B cell (primary cell): ENCODE data around the gene ATG4B. TPM values are rescaled to one million over a fixed set of nuclear protein-coding genes. Genes with fewer than 3 reads are reported as not detected.

Experiments
- ATAC-seq: fragments of 200-7000 bp; cut with Tn5 transposase; one replicate; pipeline ENCODE4 v1.10.0; 2021; ENCODE audit warnings: low read depth, mild to moderate bottlenecking, moderate number of reproducible peaks, moderate library complexity
- CTCF ChIA-PET: fragments of 350-600 bp; sonication (Branson Sonifier 250); formaldehyde crosslinking; loops from one replicate; lab custom pipeline; 2021; ENCODE audit warnings: antibody characterized with exemption, inconsistent platforms; lab: Charles Lee
- POLR2A ChIA-PET: fragments of 350-600 bp; sonication (Branson Sonifier 250); formaldehyde crosslinking; loops from one replicate; lab custom pipeline; 2021; ENCODE audit warnings: antibody characterized with exemption; lab: Charles Lee
- DNase-seq: peaks from one replicate; pipeline ENCODE4 v3.0.0; 2013
- H2AFZ ChIP-seq: 2 replicates; pipeline ENCODE4 v1.6.1; 2012; ENCODE audit warnings: mild to moderate bottlenecking, low read depth, low read length; ENCODE audit not compliant: insufficient read depth, poor library complexity, severe bottlenecking
- H3K27ac ChIP-seq, 2 donors: 1 replicate in 1 of 2; 2 replicates in 1 of 2; pipeline ENCODE4 v1.5.1; 2012 to 2013; ENCODE audit warnings: low read length in 2 of 2, mild to moderate bottlenecking in 2 of 2, moderate library complexity in 1 of 2
- H3K27me3 ChIP-seq, 4 experiments: fragments of 200-600 bp in 1 of 4; sonication (generic) in 1 of 4; replicated peaks in 1 of 4; 1 replicate in 2 of 4; 2 replicates in 2 of 4; pipeline versions ENCODE4 v1.6.1 to v1.7.0; 2013 to 2016; ENCODE audit warnings: low read length in 3 of 4, mild to moderate bottlenecking in 2 of 4, mixed read lengths in 1 of 4, moderate library complexity in 1 of 4; ENCODE audit not compliant: insufficient read depth in 4 of 4, control insufficient read depth in 3 of 4; ENCODE audit errors: control extremely low read depth in 1 of 4
- H3K36me3 ChIP-seq, 2 experiments: replicated peaks in 1 of 2; 1 replicate in 1 of 2; 2 replicates in 1 of 2; pipeline versions ENCODE4 v1.6.1 to v1.7.1; 2013; ENCODE audit warnings: low read length in 1 of 2; ENCODE audit not compliant: insufficient read depth in 2 of 2, control insufficient read depth in 1 of 2; ENCODE audit errors: control extremely low read depth in 1 of 2, extremely low read depth in 1 of 2
- H3K4me1 ChIP-seq, 2 donors: fragments of 200-600 bp in 1 of 2; sonication (generic) in 1 of 2; 1 replicate in 1 of 2; 2 replicates in 1 of 2; pipeline versions ENCODE4 v1.5.1 to v1.6.1; 2013 to 2017; ENCODE audit warnings: low read length in 2 of 2; ENCODE audit not compliant: control insufficient read depth in 2 of 2, insufficient read depth in 2 of 2
- H3K4me2 ChIP-seq: replicated peaks from 2 replicates; pipeline ENCODE3; 2012; ENCODE audit warnings: mild to moderate bottlenecking, low read depth, low read length; ENCODE audit not compliant: poor library complexity, severe bottlenecking
- H3K4me3 ChIP-seq, 5 experiments: fragments of 200-600 bp in 1 of 5; sonication (generic) in 1 of 5; 1 replicate in 3 of 5; 2 replicates in 2 of 5; pipeline versions ENCODE4 v1.5.1 to v1.7.0; 2011 to 2016; ENCODE audit warnings: low read length in 4 of 5, mild to moderate bottlenecking in 4 of 5, low read depth in 2 of 5, control low read depth in 1 of 5, moderate library complexity in 1 of 5; ENCODE audit not compliant: insufficient read depth in 1 of 5; ENCODE audit errors: control extremely low read depth in 1 of 5, extremely low read depth in 1 of 5
- H3K79me2 ChIP-seq: fragments of 200-600 bp; sonication (generic); one replicate; pipeline ENCODE4 v1.6.0; 2016; ENCODE audit warnings: low read length; ENCODE audit not compliant: control insufficient read depth, insufficient read depth
- H3K9ac ChIP-seq: fragments of 200-600 bp; sonication (generic); 2 replicates; pipeline ENCODE4 v1.6.1; 2017; ENCODE audit warnings: mild to moderate bottlenecking, low read length, moderate library complexity
- H3K9me3 ChIP-seq, 3 donors: one replicate each; pipeline versions ENCODE4 v1.6.1 to v1.7.1; 2013; ENCODE audit warnings: low read length in 2 of 3; ENCODE audit not compliant: control insufficient read depth in 2 of 3, insufficient read depth in 1 of 3; ENCODE audit errors: control extremely low read depth in 1 of 3
- H4K20me1 ChIP-seq: 2 replicates; pipeline ENCODE4 v1.6.0; 2012; ENCODE audit warnings: mild to moderate bottlenecking, low read length; ENCODE audit not compliant: insufficient read depth, control insufficient read depth, poor library complexity, severe bottlenecking
- H3K27ac Mint-ChIP-seq: one replicate; pipeline ENCODE4 v1.8.0; 2021; ENCODE audit warnings: mixed read lengths
- H3K27me3 Mint-ChIP-seq: one replicate; pipeline ENCODE4 v1.8.0; 2021; ENCODE audit warnings: mixed read lengths
- H3K4me1 Mint-ChIP-seq: one replicate; pipeline ENCODE4 v1.8.0; 2021; ENCODE audit warnings: mixed read lengths
- H3K4me3 Mint-ChIP-seq: one replicate; pipeline ENCODE4 v1.8.0; 2021; ENCODE audit warnings: mixed read lengths
- H3K9me3 Mint-ChIP-seq: one replicate; pipeline ENCODE4 v1.8.0; 2022; ENCODE audit warnings: mixed read lengths; ENCODE audit not compliant: insufficient read depth
- EZH2 ChIP-seq: IDR thresholded peaks from 2 replicates; pipeline ENCODE4 v1.6.1; 2012; ENCODE audit warnings: borderline replicate concordance, low read depth, mild to moderate bottlenecking, moderate library complexity, low read length; ENCODE audit not compliant: insufficient read depth, poor library complexity, severe bottlenecking
- WGBS: methylation state at CpG from one replicate; pipeline ENCODE4 v1.1.5; 2013; ENCODE audit warnings: missing lambda C conversion rate; ENCODE audit not compliant: insufficient coverage; 5-methylcytosine and 5-hydroxymethylcytosine counted together
- intact Hi-C: fragments of 100-400 bp; cut with micrococcal nuclease; formaldehyde crosslinking; loops from one replicate; pipeline ENCODE4 v1.10.0; 2022
- polyA plus RNA-seq: library from polyadenylated mRNA; depleted of rRNA; stranded (reverse); fragments of >200 nt; gene quantifications from 2 replicates; pipeline ENCODE4 v1.2.3, GENCODE V29; 2012
- total RNA-seq, 2 donors: library from RNA; stranded (reverse); fragments of 120-200 nt in 1 of 2; gene quantifications; 1 replicate in 1 of 2; 2 replicates in 1 of 2; pipeline versions ENCODE4 v1.2.3 to v1.2.4, GENCODE V29; 2013 to 2022
- TF ChIP-seq, protein P1 (sequence below): fragments of 200-600 bp; IDR thresholded peaks from one replicate; pipeline ENCODE4 v1.8.0; 2022; ENCODE audit warnings: antibody characterized with exemption, mild to moderate bottlenecking

The ATG4B gene
- total and polyA plus RNA-seq, 2 donors (not counting 1 experiment from before 2014, with no cell fraction given): 130 TPM

- Mint-ChIP-seq H3K9me3 (no peaks in the 10 kb centered on the region), H3K27me3 (no peaks in the 10 kb centered on the region), H3K4me3 (no peak overlapping the region), H3K27ac (no peak overlapping the region), H3K4me1 (peaks cover 34% of the 10 kb centered on the region)
- ChIA-PET CTCF (interaction anchor here (0.7 to 1.0 kb wide), 2 partner anchors 11 to 46 kb away, joined by 3 to 4 read pairs; no protein-coding TSS in a partner anchor), POLR2A (interaction anchor here (0.6 kb wide), 1 partner anchor 372 kb away, joined by 4 read pairs; no protein-coding TSS in a partner anchor)
- DNase-seq: no peak
- Histone ChIP-seq H3K27ac (no peak overlapping the region), H3K4me2 (no peak overlapping the region), H3K79me2 (peaks cover 58% of the 10 kb centered on the region), H3K4me1 (peaks cover 21 to 30% of the 10 kb centered on the region in 2 donors), H3K4me3 (no peak overlapping the region), H3K9ac (no peak overlapping the region), H2AFZ (no peak overlapping the region), H3K36me3 (no peaks in the 10 kb centered on the region), H3K27me3 (no peaks in the 10 kb centered on the region), H4K20me1 (peaks cover 17% of the 10 kb centered on the region), H3K9me3 (no peaks in the 10 kb centered on the region)
- intact Hi-C loops: no loop called here
- no peak for ATAC-seq
- TF ChIP-seq, protein P1, sequence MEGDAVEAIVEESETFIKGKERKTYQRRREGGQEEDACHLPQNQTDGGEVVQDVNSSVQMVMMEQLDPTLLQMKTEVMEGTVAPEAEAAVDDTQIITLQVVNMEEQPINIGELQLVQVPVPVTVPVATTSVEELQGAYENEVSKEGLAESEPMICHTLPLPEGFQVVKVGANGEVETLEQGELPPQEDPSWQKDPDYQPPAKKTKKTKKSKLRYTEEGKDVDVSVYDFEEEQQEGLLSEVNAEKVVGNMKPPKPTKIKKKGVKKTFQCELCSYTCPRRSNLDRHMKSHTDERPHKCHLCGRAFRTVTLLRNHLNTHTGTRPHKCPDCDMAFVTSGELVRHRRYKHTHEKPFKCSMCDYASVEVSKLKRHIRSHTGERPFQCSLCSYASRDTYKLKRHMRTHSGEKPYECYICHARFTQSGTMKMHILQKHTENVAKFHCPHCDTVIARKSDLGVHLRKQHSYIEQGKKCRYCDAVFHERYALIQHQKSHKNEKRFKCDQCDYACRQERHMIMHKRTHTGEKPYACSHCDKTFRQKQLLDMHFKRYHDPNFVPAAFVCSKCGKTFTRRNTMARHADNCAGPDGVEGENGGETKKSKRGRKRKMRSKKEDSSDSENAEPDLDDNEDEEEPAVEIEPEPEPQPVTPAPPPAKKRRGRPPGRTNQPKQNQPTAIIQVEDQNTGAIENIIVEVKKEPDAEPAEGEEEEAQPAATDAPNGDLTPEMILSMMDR: no peak
- no peak for TF ChIP-seq EZH2
- 95% methylated on average over 4 of the region's 15 CpGs for WGBS
Measured at GRCh38 chr2:241613017-241613780, 24.3 kb upstream of the ATG4B start.

DNA sequence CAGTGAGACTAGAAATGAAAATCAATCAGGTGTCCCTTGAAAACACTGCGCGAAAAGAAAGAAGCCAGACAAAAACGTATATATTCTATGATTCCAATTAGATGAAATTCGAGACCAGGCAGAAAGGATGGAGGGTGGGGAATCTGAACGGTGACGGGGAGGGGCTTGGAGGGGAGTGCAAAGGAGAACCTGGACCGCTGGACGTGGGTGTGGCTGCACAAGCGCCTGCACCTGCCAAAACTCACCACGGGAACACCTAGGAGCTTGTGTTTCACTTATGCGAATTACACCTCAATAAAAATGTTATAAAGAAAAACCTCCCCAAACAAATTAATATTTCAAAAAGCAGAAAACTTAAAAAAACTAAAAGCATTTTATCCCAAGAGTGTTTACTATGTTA is 22.5 kb upstream of the ATG4B start:
- no peak overlapping the region for H3K4me3 Mint-ChIP-seq
- no peak overlapping the region for H3K27ac Mint-ChIP-seq
- no peaks in the 10 kb centered on the region for H3K27me3 ChIP-seq
- peaks cover 67% of the 10 kb centered on the region for H3K79me2 ChIP-seq
- H3K9me3 ChIP-seq: no peaks in the 10 kb centered on the region
- ChIA-PET POLR2A (no interaction called here), CTCF (interaction anchor here (1.2 kb wide), 1 partner anchor 25 kb away, joined by 3 read pairs; no protein-coding TSS in a partner anchor)
- no peaks in the 10 kb centered on the region for H3K9me3 Mint-ChIP-seq
- no peak overlapping the region for H3K4me2 ChIP-seq
- DNase-seq (no peak), ATAC-seq (no peak)
- intact Hi-C loops: no loop called here
- TF ChIP-seq, protein P1: no peak
- TF ChIP-seq EZH2: no peak
- H4K20me1 ChIP-seq: peaks cover 7% of the 10 kb centered on the region
- H3K36me3 ChIP-seq: no peaks in the 10 kb centered on the region
- no peak overlapping the region for H3K27ac ChIP-seq
- H3K4me3 ChIP-seq: no peak overlapping the region
- H3K9ac ChIP-seq: no peak overlapping the region
- peaks cover 26% of the 10 kb centered on the region for H3K4me1 Mint-ChIP-seq
- 97% methylated on average over 4 of the region's 11 CpGs for WGBS
- no peak overlapping the region for H2AFZ ChIP-seq
- no peaks in the 10 kb centered on the region for H3K27me3 Mint-ChIP-seq
- H3K4me1 ChIP-seq: peaks cover 19 to 25% of the 10 kb centered on the region in 2 donors
